Measurements from ENCODE around the gene EPHB1.

EPHB1 gene

DNA sequence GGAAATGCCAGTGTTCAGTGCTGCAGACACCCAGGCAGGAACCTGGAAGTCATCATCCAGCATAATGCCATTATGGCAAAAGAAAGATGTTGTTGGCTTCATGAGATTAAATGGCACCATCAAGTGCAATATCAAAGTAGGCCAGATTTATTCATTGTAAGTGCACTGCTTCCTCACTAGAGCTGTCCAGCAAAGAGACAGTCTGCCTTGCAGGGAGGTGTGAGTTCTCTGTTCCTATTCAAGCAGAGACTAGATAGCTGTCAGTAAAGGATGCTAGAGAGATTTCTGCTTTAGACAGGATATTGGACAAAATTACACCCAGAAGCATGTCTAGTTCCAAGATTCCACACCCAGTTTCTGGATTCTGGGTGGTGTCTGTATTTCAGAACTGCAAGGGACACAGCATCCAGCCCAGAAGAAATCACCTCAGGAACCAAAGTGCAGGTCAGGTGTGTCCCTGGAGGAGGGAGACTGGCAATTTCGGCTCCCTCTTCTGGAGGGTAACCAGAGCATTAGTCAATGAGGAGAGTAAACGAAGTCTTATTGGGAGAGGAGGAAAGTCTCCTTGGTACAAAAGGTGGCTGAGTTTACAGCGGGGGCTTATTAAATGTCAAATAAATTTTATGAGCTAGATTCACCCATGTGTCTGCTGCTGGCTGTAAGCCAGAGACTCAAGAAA is 377.3 kb downstream of the EPHB1 start:
- DNase-seq: no peak

GRCh38 chr3:135175728-135176277 is 380.7 kb downstream of the EPHB1 start:
- no peak for DNase-seq

- no peak for DNase-seq
Measured at GRCh38 chr3:135176881-135177280, 381.8 kb downstream of the EPHB1 start.

GRCh38 chr3:135178566-135178965 is 383.5 kb downstream of the EPHB1 start:
- DNase-seq: no peak

DNA sequence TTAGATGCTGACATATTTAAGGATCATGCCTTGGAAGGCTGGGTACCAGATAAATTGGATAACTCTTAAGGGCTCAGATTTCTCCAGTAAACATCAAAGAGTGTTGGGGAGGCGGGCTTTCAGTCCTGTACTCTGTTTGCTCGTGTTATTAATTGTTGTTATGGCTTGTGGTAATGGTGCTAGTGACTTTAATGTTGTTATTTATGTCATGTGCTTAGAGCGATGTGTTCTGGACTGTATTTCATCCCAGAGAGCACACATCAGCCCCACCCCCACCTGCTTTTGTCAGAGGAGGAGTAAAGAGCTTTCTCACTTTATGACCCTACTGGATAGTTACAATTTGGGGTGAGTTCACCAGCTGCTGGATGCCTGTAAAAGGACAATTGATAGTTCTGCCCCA is 386.3 kb downstream of the EPHB1 start:
- no peak for DNase-seq

GRCh38 chr3:135182364-135182998 is 387.4 kb downstream of the EPHB1 start:
- no peak for DNase-seq

DNA sequence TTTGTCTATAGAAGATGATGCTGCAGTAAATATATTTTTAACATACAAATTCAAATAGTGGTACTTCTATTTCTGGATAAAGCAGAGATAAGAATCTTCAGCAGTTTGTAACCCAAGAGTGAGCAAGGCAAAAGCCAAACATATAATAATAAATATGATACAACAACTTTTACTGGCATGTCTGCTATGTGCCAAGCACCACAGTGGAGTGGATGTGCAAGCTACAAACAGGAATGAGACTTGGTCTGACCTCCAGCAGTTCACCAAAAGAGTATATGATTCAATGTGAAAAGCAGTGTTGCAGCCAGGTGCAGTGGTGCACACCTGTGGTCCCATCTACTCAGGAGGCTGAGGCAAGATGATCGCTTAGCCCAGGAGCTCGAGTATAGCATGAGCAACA is 395.6 kb downstream of the EPHB1 start:
- no peak for DNase-seq

DNA sequence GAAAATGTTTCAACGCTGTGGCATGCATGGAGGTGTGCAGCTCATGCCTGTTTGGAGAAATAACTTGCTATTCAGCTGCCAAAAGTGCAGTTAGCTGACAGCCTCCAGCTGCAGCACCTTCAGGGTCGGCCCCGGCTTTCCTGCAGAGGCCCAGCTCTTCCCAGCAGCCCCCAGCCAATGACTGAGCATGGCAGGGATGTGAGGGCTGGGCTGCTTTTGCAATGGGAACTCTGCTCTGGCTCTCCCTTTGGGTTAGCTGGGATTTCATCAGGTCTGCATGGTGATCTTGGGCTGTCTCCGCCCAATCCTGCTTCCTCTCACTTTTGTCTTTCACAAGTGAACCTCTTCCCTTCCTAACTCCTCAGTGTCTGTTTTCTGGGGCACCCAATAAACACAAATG is 396.6 kb downstream of the EPHB1 start:
- DNase-seq: no peak

DNA sequence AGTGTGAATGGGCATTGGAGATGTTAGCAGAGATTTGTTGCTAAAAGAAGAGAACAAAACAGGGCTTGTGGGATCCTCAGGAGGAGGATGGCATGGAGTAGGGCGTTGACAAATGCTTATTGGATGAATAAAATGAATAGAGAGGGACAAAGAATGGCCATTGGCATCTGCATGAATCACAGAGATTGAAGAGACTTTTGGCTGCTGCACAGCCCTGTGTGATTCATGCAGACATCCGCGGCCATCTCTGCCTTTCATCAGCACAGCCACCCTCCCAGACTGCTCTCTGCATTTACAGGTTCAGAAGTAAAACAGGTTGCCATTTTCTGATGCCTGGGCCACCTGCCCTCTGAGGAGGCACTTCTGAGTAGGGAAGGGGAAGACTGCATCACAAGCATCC is 397.9 kb downstream of the EPHB1 start:
- no peak for DNase-seq

GRCh38 chr3:135197246-135197645 is 402.2 kb downstream of the EPHB1 start:
- no peak for DNase-seq

DNA sequence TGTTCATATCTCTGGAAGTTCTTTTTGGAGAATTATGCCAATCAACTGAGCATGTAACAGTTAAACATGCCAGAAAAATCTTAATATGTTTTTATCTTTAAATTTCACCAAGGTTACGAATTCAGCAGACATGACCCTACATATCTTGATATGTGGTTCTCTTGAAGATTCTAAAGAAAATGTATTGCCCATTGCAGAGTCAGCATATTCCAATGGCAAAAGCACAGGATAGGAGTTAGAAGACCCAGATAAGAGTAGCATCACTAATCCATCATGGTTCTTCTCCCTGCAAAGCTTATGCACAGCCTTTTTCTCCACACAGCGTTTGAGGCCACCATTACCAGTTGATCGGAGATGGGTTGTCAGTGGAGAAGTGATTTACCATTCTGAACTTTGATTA is 402.8 kb downstream of the EPHB1 start:
- DNase-seq: no peak

DNA sequence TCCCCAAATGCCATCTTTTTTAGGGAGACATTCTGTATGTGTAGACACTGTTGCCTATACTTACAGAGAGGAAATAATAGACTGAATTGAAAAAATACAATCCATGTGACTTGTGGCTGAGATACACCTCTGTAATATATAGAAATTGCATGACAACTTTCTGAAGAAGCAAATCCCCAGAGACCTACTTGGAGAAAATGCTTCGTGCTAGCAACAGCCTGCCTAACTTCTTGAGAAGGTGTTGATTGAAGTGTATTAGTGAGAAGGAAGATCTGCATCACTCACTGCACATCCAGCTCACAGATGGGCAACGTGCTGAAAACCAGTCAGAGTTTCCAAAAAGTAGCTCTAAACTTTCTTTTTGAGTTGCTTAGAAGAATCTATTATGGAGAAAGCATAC is 404.1 kb downstream of the EPHB1 start:
- DNase-seq: no peak

DNA sequence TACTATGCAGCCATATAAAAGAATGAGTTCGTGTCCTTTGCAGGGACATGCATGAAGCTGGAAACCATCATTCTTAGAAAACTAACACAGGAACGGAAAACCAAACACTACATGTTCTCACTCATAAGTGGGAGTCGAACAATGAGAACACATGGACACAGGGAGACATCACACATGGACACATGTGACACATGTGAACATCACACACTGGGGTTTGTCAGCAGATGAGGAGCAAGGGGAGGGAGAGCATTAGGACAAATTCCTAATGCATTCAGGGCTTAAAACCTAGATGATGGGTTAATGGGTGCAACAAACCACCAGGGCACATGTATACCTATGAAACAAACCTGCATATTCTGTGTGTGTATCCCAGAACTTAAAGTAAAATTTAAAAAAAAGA is 408.0 kb downstream of the EPHB1 start:
- no peak for DNase-seq

GRCh38 chr3:135213213-135213612 is 418.2 kb downstream of the EPHB1 start:
- no peak for DNase-seq

DNA sequence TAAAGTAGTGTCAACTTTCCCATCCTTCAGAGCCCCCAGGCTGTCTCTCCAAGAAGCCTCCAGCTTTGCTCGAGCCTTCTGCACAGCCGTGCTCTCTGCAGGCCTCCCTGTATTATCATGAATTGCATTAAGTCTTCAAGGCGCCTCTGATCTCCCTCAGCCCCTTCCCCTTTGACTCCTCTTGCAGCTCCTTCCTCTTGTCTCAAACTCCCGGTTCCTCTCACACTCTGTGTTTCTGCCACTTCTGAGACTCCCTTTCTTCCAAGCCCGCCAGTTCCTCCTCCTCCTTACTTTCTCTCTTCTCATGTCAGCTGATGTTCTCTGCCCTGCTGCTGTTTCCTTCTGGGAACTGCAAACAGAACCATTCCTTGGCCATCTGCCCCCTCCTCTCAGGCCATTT is 418.8 kb downstream of the EPHB1 start:
- DNase-seq: no peak

DNA sequence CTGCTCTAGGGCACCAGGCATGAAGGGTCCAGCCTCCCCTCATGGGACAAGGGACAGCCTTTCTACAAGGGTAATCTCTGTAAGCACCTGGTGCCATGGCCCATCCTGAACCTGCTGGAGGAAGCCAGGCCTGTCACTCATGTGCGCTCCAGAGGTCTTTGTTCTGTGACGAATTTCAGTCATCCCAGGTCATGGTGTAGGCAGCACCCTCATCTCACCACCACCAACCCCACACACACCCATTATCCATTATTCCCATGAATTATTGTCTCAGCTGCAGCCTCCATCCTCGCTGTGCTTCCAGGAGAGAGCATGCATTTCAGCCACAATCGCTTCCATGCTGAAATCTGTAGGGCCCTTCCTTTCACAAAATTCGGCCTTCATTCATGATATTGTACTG is 419.3 kb downstream of the EPHB1 start:
- no peak for DNase-seq

GRCh38 chr3:135215516-135215915 is 420.5 kb downstream of the EPHB1 start:
- no peak for DNase-seq

DNA sequence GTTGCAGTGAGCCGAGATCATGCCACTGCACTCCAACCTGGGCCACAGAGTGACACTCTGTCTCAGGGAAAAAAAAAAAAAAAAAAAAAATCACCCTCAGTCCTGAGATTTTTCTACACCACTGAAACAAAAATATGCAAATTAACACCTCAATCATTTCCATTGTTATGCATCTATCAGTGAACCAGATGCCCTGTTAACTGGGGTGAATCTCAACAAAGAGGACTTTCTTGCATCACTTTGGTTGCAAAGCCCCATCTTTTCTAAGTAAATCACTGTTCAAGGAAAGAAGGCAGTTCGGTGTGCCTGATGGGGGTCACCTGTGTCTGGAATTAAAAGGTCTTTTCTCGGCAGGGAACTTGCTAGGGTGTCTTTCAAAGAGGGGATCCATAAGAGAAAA is 421.6 kb downstream of the EPHB1 start:
- no peak for DNase-seq

- no peak for DNase-seq
Measured at GRCh38 chr3:135217730-135218129, 422.7 kb downstream of the EPHB1 start.

GRCh38 chr3:135218304-135218703 is 423.2 kb downstream of the EPHB1 start:
- DNase-seq: no peak

- no peak for DNase-seq
Measured at GRCh38 chr3:135218782-135219181, 423.7 kb downstream of the EPHB1 start.

DNA sequence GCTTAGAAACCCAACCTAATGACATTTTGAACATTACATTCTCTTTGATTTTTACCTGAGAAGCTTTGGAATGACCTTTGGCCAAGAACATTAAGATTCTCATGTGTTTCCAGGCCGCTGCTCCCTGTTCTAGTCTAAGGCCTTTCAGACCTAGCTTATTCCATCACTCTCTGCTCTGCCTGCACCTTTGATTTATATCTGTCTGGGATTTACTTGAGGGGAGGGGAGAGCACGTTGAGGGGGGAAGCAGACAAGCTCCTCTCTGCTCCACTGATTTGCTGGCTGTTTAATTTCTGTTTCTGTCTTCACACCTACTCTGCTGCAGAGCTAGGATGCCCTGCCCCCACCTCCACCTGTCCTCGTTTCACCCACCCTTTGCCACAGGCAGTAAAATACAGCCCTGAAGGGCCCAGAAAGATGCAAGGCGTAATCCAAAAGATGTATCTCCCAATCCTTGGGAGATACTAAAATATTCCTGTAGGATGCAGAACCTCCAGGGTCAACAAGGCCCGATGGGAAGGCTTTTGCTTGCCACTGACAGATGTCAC is 429.8 kb downstream of the EPHB1 start:
- DNase-seq: no peak

- DNase-seq: no peak
Measured at GRCh38 chr3:135226057-135226456, 431.0 kb downstream of the EPHB1 start.

DNA sequence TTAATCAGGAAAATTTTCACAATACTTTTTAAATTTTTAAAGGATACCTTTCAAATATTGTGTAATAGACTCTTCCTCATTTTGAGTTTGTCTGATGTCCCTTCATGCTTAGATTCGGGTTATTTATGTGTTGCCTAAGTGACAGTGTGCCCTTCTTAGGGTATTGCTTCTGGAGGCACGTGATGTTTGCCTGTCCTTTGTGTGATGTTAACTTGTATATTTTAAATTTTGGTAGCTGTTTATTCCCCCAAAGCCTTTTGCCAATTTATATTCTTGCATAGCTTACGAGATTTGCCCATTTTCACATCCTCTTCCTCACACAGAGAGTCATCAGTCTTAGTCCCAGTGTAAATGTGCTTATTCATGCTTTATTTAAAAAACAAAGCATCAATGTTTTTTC is 433.1 kb downstream of the EPHB1 start:
- DNase-seq: no peak
